GM12801 (cell line): Measurements from ENCODE around the gene ANXA5.

ENCODE experiments used
- TF ChIP-seq, protein P1 (sequence below): IDR thresholded peaks from one replicate; pipeline ENCODE4 v1.5.1; 2011; ENCODE audit warnings: control low read depth; ENCODE audit not compliant: insufficient read length; ENCODE audit errors: extremely low read depth

The ANXA5 gene

DNA sequence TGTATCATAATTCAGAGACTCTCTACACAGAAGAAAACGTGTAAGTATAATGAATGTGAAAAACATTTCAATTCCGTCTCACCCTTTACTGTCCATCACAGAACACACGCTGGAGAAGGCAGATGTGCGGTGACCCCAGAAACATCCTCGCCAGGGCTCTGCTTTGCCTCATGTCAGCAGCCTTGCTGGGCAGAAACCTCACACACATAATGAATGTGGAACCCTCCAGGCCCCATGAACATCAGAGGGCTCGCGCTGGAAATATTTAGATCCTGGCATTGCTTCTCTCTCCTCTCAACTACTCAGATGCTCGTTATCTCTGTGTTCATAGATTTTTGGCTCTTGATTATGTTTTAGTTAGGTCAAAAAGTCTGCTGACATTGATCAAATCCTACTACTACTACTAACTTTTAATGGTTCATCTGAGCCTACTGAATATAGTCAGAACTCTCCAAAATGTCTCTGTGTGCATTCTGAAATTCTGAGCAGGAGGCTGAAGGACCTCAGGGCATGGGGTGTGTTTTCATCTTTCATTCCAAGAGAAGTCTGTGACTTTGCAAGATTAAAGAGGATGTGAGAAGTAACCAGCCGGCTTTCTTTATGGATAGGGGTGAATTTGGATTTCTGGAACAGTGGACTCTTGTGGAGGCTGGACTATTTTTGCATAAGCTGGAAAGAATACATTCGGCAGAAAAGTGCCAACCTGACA lies 41.2 kb upstream of the ANXA5 start:
- TF ChIP-seq, protein P1, sequence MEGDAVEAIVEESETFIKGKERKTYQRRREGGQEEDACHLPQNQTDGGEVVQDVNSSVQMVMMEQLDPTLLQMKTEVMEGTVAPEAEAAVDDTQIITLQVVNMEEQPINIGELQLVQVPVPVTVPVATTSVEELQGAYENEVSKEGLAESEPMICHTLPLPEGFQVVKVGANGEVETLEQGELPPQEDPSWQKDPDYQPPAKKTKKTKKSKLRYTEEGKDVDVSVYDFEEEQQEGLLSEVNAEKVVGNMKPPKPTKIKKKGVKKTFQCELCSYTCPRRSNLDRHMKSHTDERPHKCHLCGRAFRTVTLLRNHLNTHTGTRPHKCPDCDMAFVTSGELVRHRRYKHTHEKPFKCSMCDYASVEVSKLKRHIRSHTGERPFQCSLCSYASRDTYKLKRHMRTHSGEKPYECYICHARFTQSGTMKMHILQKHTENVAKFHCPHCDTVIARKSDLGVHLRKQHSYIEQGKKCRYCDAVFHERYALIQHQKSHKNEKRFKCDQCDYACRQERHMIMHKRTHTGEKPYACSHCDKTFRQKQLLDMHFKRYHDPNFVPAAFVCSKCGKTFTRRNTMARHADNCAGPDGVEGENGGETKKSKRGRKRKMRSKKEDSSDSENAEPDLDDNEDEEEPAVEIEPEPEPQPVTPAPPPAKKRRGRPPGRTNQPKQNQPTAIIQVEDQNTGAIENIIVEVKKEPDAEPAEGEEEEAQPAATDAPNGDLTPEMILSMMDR = no peak

DNA sequence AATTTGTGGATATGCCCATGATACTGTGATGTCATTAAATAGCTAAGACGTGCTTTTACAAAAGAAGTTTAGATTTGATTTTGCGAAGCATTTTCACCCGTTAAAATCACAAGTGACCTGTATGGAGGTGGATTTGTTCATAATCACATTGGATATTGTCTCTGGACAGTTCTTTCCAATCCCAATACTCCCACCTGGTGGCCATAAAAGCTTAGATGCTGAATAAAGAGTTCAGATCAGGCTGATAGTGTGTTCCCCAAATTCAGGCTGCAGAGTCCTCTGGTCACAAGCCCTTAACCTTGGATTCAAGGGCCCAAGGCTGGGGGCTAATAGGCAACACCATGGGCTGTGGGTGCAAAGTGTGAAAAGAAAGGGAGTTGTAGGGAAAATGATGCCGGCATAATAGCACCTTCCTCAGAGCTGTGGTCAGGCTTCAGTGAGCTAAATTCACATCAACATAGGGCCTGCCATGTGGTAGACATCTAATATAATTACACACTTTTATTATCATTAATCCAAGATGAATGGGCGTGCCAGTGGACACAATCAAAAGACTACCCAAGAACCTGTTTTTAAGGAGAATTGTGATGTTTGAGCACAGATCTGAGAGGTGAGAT lies 40.1 kb upstream of the ANXA5 start:
- TF ChIP-seq, protein P1 = no peak

DNA sequence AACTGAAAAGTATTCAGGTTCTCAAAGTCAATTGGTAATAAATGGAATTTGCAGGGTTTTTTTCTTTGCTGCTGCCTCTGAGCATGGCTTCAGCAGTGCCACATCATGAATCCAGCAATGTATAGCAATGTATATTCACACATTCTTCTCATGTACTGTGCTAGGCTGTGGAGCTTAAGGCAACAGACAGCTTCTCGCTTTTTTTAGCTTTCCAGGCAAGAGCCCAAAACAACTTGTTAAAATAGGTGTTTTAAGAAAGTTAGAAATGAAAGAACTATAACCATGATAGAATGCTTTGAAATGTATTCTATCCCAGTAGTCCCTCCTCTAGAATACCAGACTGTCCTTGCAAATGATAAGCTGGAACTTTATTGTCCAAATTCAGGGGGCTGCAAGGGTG lies 37.8 kb upstream of the ANXA5 start:
- TF ChIP-seq, protein P1 = no peak

DNA sequence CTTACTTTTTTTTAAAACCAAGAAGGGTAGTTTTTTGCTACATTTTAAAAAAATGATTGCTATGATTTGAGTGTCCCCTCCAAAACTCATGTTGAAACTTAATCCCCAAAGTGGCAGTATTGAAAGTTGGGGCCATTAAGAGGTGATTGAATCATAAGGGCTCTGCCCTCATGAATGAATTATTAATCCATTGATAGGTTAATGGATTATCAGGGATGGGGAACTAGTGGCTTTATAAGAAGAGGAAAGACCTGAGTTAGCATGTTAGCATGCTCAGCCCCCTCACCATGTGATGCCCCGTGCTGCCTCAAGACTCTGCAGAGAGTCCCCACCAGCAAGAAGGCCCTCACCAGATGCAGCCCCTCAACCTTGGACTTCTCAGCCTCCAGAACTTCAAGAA lies 37.2 kb upstream of the ANXA5 start:
- TF ChIP-seq, protein P1 = no peak

DNA sequence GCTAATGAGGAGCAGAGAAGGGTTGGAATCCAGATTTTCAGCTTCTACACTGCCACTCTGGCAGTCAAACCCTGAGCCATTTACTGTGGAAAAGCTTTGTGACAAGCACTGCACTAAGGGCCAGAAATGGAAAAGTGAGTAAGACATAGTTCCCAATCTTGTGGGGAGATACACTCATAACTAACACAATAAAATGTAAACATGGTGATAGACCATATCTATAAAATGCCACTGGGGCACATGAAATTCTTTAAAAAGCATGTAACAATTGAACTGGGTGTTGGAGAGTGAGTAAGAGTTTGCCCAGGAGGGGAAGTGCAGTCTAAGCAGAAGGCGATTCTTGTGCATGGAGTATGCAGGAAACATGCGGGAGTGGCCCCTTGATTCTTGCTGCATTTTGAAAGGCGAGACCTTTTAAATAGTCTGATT lies 32.0 kb upstream of the ANXA5 start:
- TF ChIP-seq, protein P1 = no peak

DNA sequence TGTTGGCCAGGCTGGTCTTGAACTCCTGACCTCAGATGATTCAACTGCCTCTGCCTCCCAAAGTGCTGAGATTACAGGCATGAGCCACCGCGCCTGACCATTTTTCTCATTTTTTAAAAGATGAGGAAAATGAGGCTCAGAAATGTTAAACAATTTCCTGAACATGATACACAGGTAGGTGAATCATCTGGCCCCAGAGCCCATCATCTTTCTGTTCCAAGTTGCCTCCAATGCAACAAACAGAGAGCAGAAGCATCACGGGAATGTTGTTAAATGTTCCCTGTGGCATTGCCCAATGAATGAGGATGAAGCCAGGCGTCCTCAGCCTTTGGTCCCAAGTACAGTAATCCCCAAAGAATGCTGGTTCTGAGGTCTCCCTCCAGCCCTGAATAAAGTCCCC lies 31.3 kb upstream of the ANXA5 start:
- TF ChIP-seq, protein P1 = no peak

DNA sequence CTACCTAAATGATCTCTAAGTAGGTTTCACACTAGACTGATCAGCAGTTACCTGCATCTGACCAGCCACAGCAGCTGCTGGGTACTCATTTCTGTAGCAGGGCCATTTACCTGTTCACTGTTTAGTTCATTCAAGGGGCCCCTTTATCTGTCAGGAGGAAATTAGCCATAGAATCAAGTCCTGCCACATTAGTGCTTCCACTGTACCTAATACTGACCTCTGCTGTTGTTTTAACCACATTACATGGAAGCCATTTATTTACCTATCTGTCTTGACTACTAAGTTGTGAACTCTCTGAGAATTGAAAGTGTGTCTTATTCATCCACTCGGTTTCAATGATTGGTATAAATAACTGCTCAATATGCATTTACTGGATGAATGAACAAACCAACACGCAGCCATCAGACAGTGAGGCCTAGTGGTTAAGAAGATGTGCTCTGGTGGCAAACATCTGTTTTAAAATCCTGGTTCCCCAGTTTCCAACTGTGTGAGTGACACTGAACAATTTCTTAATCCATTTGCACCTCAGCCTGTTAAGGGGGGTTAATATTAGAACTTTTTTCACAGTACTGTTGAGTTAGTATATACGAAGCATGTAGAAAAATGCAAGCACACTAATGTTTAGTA lies 30.0 kb upstream of the ANXA5 start:
- TF ChIP-seq, protein P1 = no peak
